ENCODE results near the gene TSHZ1.

The TSHZ1 gene

GRCh38 chr18:75207310-75208154 is 3.1 kb upstream of the TSHZ1 start:
- POLR2A ChIA-PET, result no interaction called here
- 33% methylated on average over 17 of the region's 26 CpGs for WGBS (ENCODE audit: insufficient coverage)

DNA sequence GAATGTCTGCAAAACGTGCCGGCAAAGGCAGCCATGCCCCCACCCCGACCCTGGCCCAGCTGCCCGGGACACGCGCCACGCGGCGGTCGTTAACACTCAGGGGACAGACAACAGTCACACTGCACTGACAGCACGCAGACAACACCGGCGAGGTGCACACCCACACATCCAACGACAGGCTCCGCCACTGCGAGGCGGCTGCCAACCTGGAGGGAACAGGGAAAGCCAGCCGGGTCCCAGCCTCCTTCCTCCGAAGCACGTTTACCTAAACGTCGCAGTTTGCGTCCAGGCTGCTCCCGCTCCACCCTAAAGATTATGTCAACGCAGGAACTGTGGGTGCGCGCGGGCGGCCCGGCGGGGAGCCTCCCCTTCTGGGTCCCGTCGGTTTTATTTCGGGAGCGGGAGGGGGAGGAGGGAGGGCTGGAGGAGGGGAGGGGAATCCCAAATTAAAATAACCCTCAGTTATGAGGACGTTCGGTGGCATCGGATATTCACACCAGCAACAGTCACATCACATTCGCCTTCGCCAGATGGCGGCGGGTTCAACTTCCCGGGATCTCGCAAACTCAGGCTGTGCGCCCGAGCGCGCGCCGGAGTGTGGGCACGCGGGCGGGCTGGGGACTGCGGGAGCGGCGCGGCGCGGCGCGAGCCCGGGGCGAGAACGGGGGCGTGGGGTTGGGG is 2.3 kb upstream of the TSHZ1 start:
- peak overlapping the region; percentile 71 to 91 for H3K27ac ChIP-seq (ENCODE audit: insufficient read depth in 1 of 2, low read depth in 1 of 2, low read length in 2 of 2, poor library complexity in 1 of 2, severe bottlenecking in 2 of 2)
- no peaks in the 10 kb centered on the region for H3K36me3 ChIP-seq (ENCODE audit: control insufficient read depth in 4 of 4, insufficient read depth in 4 of 4, low read length in 3 of 4)
- POLR2A ChIA-PET, result no interaction called here
- peaks cover 0 to 42% (median 10%) of the 10 kb centered on the region in 5 experiments for H3K27me3 ChIP-seq (replicated peaks in 2 of 5; ENCODE audit: control insufficient read depth in 4 of 5, insufficient read depth in 5 of 5, low read length in 4 of 5)
- peaks cover 12 to 61% (median 45%) of the 10 kb centered on the region in 4 experiments for H3K4me1 ChIP-seq (ENCODE audit: control extremely low read depth in 1 of 4, control insufficient read depth in 4 of 4, insufficient read depth in 4 of 4, low read length in 3 of 4)
- DNase-seq, result peak in 2 of 3 donors; percentile 58 to 65
- peak overlapping the region; percentile 71 to 95 (median 92) for H3K4me3 ChIP-seq (ENCODE audit: control insufficient read depth in 1 of 7, extremely low read depth in 1 of 7, insufficient read depth in 4 of 7, low read depth in 2 of 7, low read length in 6 of 7)
- no peaks in the 10 kb centered on the region for H3K9me3 ChIP-seq (ENCODE audit: control extremely low read depth in 1 of 5, control insufficient read depth in 4 of 5, insufficient read depth in 2 of 5, low read depth in 1 of 5, low read length in 4 of 5)
- CTCF ChIA-PET, result no interaction called here
- WGBS (ENCODE audit: insufficient coverage), result under 1% methylated on average over 57 of the region's 65 CpGs

More at GRCh38 chr18:75207310-75208154, 3.1 kb upstream of the TSHZ1 start:
- H3K36me3 ChIP-seq (ENCODE audit: control insufficient read depth in 4 of 4, insufficient read depth in 4 of 4, low read length in 3 of 4), result no peaks in the 10 kb centered on the region
- H3K4me1 ChIP-seq (ENCODE audit: control extremely low read depth in 1 of 4, control insufficient read depth in 4 of 4, insufficient read depth in 4 of 4, low read length in 3 of 4), result peaks cover 12 to 54% (median 41%) of the 10 kb centered on the region in 4 experiments
- no peak overlapping the region for H3K27ac ChIP-seq (ENCODE audit: insufficient read depth in 1 of 2, low read depth in 1 of 2, low read length in 2 of 2, poor library complexity in 1 of 2, severe bottlenecking in 2 of 2)
- peaks cover 0 to 42% (median 10%) of the 10 kb centered on the region in 5 experiments for H3K27me3 ChIP-seq (replicated peaks in 2 of 5; ENCODE audit: control insufficient read depth in 4 of 5, insufficient read depth in 5 of 5, low read length in 4 of 5)
- no peak for DNase-seq
- CTCF ChIA-PET, result interaction anchor here (1.0 kb wide), 1 partner anchor 46 kb away, joined by 3 read pairs; no protein-coding TSS in a partner anchor
- H3K9me3 ChIP-seq (ENCODE audit: control extremely low read depth in 1 of 5, control insufficient read depth in 4 of 5, insufficient read depth in 2 of 5, low read depth in 1 of 5, low read length in 4 of 5), result no peaks in the 10 kb centered on the region
- peak overlapping the region; percentile 71 to 95 (median 92) for H3K4me3 ChIP-seq (ENCODE audit: control insufficient read depth in 1 of 7, extremely low read depth in 1 of 7, insufficient read depth in 4 of 7, low read depth in 2 of 7, low read length in 6 of 7)

DNA sequence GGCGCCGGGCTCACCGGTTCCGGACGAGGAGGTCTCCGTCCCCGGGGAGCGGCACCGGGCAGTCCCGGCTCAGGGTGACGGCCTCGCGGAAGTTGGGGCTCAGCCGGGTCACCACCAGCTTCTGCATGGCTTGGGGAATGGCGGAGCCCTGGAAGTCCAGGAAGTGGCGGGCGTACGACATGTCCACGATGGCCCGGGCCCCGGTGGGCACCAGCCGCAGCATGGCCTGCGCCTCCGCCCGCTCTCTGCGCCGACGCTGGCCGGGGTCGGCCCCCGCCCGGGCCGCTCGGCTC is 1.8 kb upstream of the TSHZ1 start:
- Histone ChIP-seq H3K27ac (ENCODE audit: insufficient read depth in 1 of 2, low read depth in 1 of 2, low read length in 2 of 2, poor library complexity in 1 of 2, severe bottlenecking in 2 of 2) (peak overlapping the region; percentile 71 to 91), H3K9me3 (ENCODE audit: control extremely low read depth in 1 of 5, control insufficient read depth in 4 of 5, insufficient read depth in 2 of 5, low read depth in 1 of 5, low read length in 4 of 5) (no peaks in the 10 kb centered on the region), H3K4me1 (ENCODE audit: control extremely low read depth in 1 of 4, control insufficient read depth in 4 of 4, insufficient read depth in 4 of 4, low read length in 3 of 4) (peaks cover 12 to 59% (median 49%) of the 10 kb centered on the region in 4 experiments), H3K36me3 (ENCODE audit: control insufficient read depth in 4 of 4, insufficient read depth in 4 of 4, low read length in 3 of 4) (no peaks in the 10 kb centered on the region), H3K27me3 (replicated peaks in 2 of 5; ENCODE audit: control insufficient read depth in 4 of 5, insufficient read depth in 5 of 5, low read length in 4 of 5) (peaks cover 0 to 38% (median 10%) of the 10 kb centered on the region in 5 experiments), H3K4me3 (ENCODE audit: control insufficient read depth in 1 of 7, extremely low read depth in 1 of 7, insufficient read depth in 4 of 7, low read depth in 2 of 7, low read length in 6 of 7) (peak overlapping the region; percentile 71 to 95 (median 92))
- POLR2A ChIA-PET, result interaction anchor here (0.8 to 1.0 kb wide), 3 partner anchors 9 to 65 kb away, joined by 3 to 6 read pairs (median 3); no protein-coding TSS in a partner anchor
- WGBS (ENCODE audit: insufficient coverage), result 0% methylated on average over 32 of the region's 34 CpGs
- CTCF ChIA-PET, result no interaction called here
- no peak for DNase-seq

DNA sequence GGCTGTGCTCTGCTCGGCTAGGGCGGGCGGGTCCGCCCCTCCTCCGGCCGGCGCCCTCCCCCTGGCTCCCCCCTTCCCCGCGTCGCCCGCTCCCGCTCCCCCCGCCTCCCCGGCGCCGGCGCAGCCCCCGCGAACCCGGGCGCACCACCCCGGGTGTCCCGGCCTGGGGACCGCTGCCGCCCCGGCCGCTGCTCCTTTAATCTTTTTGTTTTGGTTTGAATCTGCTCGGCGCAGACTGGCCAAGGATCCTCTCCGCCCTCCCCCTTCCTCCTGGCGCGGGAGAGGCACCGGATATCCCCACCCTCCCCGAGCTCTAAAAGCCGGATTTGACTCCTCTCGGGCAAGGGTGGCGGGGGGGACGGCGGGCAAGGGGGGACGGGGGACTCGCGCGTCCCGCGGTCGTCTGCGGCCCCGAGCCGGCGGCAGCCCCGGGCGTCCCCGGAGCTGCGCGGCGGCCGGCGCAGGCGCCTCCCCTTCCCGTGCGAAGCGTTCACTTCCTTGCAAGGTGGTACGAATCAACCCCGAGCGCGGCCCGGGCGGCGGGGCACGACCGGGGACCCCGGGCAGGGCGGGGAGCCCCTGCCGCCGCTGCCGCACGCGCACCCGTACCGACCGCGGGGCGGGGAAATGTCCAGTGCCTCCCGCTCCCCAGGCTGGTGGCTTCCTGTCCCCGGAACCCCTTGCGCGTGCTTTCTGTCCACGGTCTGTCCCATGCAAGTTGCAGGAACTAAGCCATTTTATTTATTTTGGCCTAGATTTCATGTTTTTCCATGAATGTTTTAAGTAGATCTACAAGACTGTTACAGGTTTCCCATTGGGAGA is 1.3 kb upstream of the TSHZ1 start, which contains the start of gene PTGR3:
Gene PTGR3, minus strand, starts transcription at position 11 of the 822 bp plus-strand sequence. CDS start 81 bp downstream, outside the sequence.
- POLR2A ChIA-PET, result interaction anchor here (0.8 to 1.0 kb wide), 3 partner anchors 10 to 64 kb away, joined by 3 to 6 read pairs (median 3); no protein-coding TSS in a partner anchor
- 0% methylated on average over 57 of the region's 88 CpGs for WGBS (ENCODE audit: insufficient coverage)
- H3K4me1 ChIP-seq (ENCODE audit: control extremely low read depth in 1 of 4, control insufficient read depth in 4 of 4, insufficient read depth in 4 of 4, low read length in 3 of 4), result peaks cover 12 to 58% (median 47%) of the 10 kb centered on the region in 4 experiments
- H3K36me3 ChIP-seq (ENCODE audit: control insufficient read depth in 4 of 4, insufficient read depth in 4 of 4, low read length in 3 of 4), result no peaks in the 10 kb centered on the region
- H3K9me3 ChIP-seq (ENCODE audit: control extremely low read depth in 1 of 5, control insufficient read depth in 4 of 5, insufficient read depth in 2 of 5, low read depth in 1 of 5, low read length in 4 of 5), result no peaks in the 10 kb centered on the region
- CTCF ChIA-PET, result interaction anchor here (1.2 to 1.7 kb wide), 2 partner anchors 13 to 27 kb away, joined by 4 to 5 read pairs; no protein-coding TSS in a partner anchor
- peak within 1 kb of the TSS; percentile 71 to 91 for H3K27ac ChIP-seq (ENCODE audit: insufficient read depth in 1 of 2, low read depth in 1 of 2, low read length in 2 of 2, poor library complexity in 1 of 2, severe bottlenecking in 2 of 2)
- peak; percentile 83 to 92 (median 90) for DNase-seq
- H3K27me3 ChIP-seq (replicated peaks in 2 of 5; ENCODE audit: control insufficient read depth in 4 of 5, insufficient read depth in 5 of 5, low read length in 4 of 5), result peaks cover 0 to 33% (median 10%) of the 10 kb centered on the region in 5 experiments
- peak within 1 kb of the TSS; percentile 71 to 95 (median 92) for H3K4me3 ChIP-seq (ENCODE audit: control insufficient read depth in 1 of 7, extremely low read depth in 1 of 7, insufficient read depth in 4 of 7, low read depth in 2 of 7, low read length in 6 of 7)

- DNase-seq, result no peak
- WGBS (ENCODE audit: insufficient coverage), result 0% methylated on average over 8 of the region's 8 CpGs
- Histone ChIP-seq H3K36me3 (ENCODE audit: control insufficient read depth in 4 of 4, insufficient read depth in 4 of 4, low read length in 3 of 4) (peaks cover 0 to 3% (median 0%) of the 10 kb centered on the region in 4 experiments), H3K4me1 (ENCODE audit: control extremely low read depth in 1 of 4, control insufficient read depth in 4 of 4, insufficient read depth in 4 of 4, low read length in 3 of 4) (peaks cover 12 to 52% (median 42%) of the 10 kb centered on the region in 4 experiments), H3K4me3 (ENCODE audit: control insufficient read depth in 1 of 7, extremely low read depth in 1 of 7, insufficient read depth in 4 of 7, low read depth in 2 of 7, low read length in 6 of 7) (peak overlapping the region; percentile 71 to 95 (median 92)), H3K27ac (ENCODE audit: insufficient read depth in 1 of 2, low read depth in 1 of 2, low read length in 2 of 2, poor library complexity in 1 of 2, severe bottlenecking in 2 of 2) (peak overlapping the region; percentile 71 to 91), H3K27me3 (replicated peaks in 2 of 5; ENCODE audit: control insufficient read depth in 4 of 5, insufficient read depth in 5 of 5, low read length in 4 of 5) (peaks cover 0 to 27% (median 10%) of the 10 kb centered on the region in 5 experiments), H3K9me3 (ENCODE audit: control extremely low read depth in 1 of 5, control insufficient read depth in 4 of 5, insufficient read depth in 2 of 5, low read depth in 1 of 5, low read length in 4 of 5) (no peaks in the 10 kb centered on the region)
- ChIA-PET CTCF (interaction anchor here (1.1 to 1.7 kb wide), 3 partner anchors 12 to 27 kb away, joined by 3 to 5 read pairs (median 4); no protein-coding TSS in a partner anchor), POLR2A (interaction anchor here (1.0 kb wide), 1 partner anchor 10 kb away, joined by 3 read pairs; no protein-coding TSS in a partner anchor)
Measured at GRCh38 chr18:75209951-75210258, 692 bp upstream of the TSHZ1 start.

- WGBS (ENCODE audit: insufficient coverage), result under 1% methylated on average over 62 of the region's 64 CpGs
- CTCF ChIA-PET, result interaction anchor here (0.9 to 1.7 kb wide), 3 partner anchors 19 to 267 kb away, joined by 3 to 4 read pairs (median 3); no protein-coding TSS in a partner anchor
- H3K4me1 ChIP-seq (ENCODE audit: control extremely low read depth in 1 of 4, control insufficient read depth in 4 of 4, insufficient read depth in 4 of 4, low read length in 3 of 4), result peaks cover 10 to 44% (median 34%) of the 10 kb centered on the region in 4 experiments
- peak overlapping the region; percentile 79 to 95 (median 93) for H3K4me3 ChIP-seq (ENCODE audit: control insufficient read depth in 1 of 7, extremely low read depth in 1 of 7, insufficient read depth in 4 of 7, low read depth in 2 of 7, low read length in 6 of 7)
- peak in 2 of 3 donors; percentile 42 to 63 for DNase-seq
- H3K9me3 ChIP-seq (ENCODE audit: control extremely low read depth in 1 of 5, control insufficient read depth in 4 of 5, insufficient read depth in 2 of 5, low read depth in 1 of 5, low read length in 4 of 5), result no peaks in the 10 kb centered on the region
- H3K27me3 ChIP-seq (replicated peaks in 2 of 5; ENCODE audit: control insufficient read depth in 4 of 5, insufficient read depth in 5 of 5, low read length in 4 of 5), result peaks cover 0 to 15% (median 4%) of the 10 kb centered on the region in 5 experiments
- POLR2A ChIA-PET, result interaction anchor here (0.9 kb wide), 1 partner anchor 14 kb away, joined by 3 read pairs; no protein-coding TSS in a partner anchor
- H3K27ac ChIP-seq (ENCODE audit: insufficient read depth in 1 of 2, low read depth in 1 of 2, low read length in 2 of 2, poor library complexity in 1 of 2, severe bottlenecking in 2 of 2), result peak overlapping the region; percentile 46 to 91
- H3K36me3 ChIP-seq (ENCODE audit: control insufficient read depth in 4 of 4, insufficient read depth in 4 of 4, low read length in 3 of 4), result peaks cover 0 to 4% (median 3%) of the 10 kb centered on the region in 4 experiments
Measured at GRCh38 chr18:75211002-75211621, 515 bp downstream of the TSHZ1 start.

All from common myeloid progenitor, CD34-positive (primary cell).